Skeletal muscle tissue (tissue), 4 donors: Measurements from ENCODE around the gene ROBO1. TPM values are rescaled to one million over a fixed set of nuclear protein-coding genes. Genes with fewer than 3 reads are reported as not detected.
"Not testable (repeated sequence)": the region's sequence is repeated elsewhere in the genome, so short reads cannot be mapped to it uniquely, and the experiment has no call there.

ENCODE experiments used
- H3K27ac ChIP-seq: one replicate; pipeline ENCODE4 v1.7.0; 2013; ENCODE audit warnings: mild to moderate bottlenecking, low read depth, low read length, inconsistent platforms
- H3K27me3 ChIP-seq, 3 donors: one replicate each; pipeline ENCODE4 v1.7.0; 2013; ENCODE audit warnings: low read length in 3 of 3; ENCODE audit not compliant: control insufficient read depth in 3 of 3, insufficient read depth in 3 of 3
- H3K36me3 ChIP-seq, 3 donors: one replicate each; pipeline ENCODE4 v1.7.0; 2013; ENCODE audit warnings: low read length in 3 of 3; ENCODE audit not compliant: control insufficient read depth in 3 of 3, insufficient read depth in 3 of 3
- H3K4me1 ChIP-seq, 3 donors: one replicate each; pipeline ENCODE4 v1.7.0; 2013; ENCODE audit warnings: low read length in 3 of 3, mild to moderate bottlenecking in 3 of 3; ENCODE audit not compliant: control insufficient read depth in 3 of 3, insufficient read depth in 3 of 3
- H3K4me3 ChIP-seq, 3 donors: one replicate each; pipeline ENCODE4 v1.7.0; 2013; ENCODE audit warnings: low read length in 3 of 3
- H3K9ac ChIP-seq, 3 donors: one replicate each; pipeline ENCODE4 v1.7.0; 2013; ENCODE audit warnings: low read length in 3 of 3, mild to moderate bottlenecking in 3 of 3, moderate library complexity in 2 of 3, low read depth in 1 of 3
- H3K9me3 ChIP-seq, 3 donors: one replicate each; pipeline ENCODE4 v1.7.0; 2013; ENCODE audit warnings: low read length in 3 of 3; ENCODE audit not compliant: control insufficient read depth in 3 of 3
- total RNA-seq: library from RNA; depleted of rRNA; stranded (reverse); fragments of >200 nt; gene quantifications from one replicate; pipeline ENCODE4 v1.2.3, GENCODE V29; 2014
- donor health status: Osteomylitis.

The ROBO1 gene
- total RNA-seq, 1 donor from 2014 or later = 20.4 TPM

- Histone ChIP-seq H3K27me3 (no peaks in the 10 kb centered on the region), H3K4me3 (no peak overlapping the region), H3K4me1 (no peaks in the 10 kb centered on the region), H3K9ac (no peak overlapping the region), H3K27ac (no peak overlapping the region), H3K9me3 (no peaks in the 10 kb centered on the region), H3K36me3 (no peaks in the 10 kb centered on the region)
These were observed 1001.9 kb downstream of the ROBO1 start for GRCh38 chr3:78765671-78766485.

- no peak overlapping the region for H3K4me3 ChIP-seq
- no peaks in the 10 kb centered on the region for H3K9me3 ChIP-seq
- no peaks in the 10 kb centered on the region for H3K36me3 ChIP-seq
- H3K9ac ChIP-seq = no peak overlapping the region
- H3K4me1 ChIP-seq = no peaks in the 10 kb centered on the region
- H3K27me3 ChIP-seq = no peaks in the 10 kb centered on the region
- no peak overlapping the region for H3K27ac ChIP-seq
These were observed 1003.2 kb downstream of the ROBO1 start for GRCh38 chr3:78764634-78765033.

- Histone ChIP-seq H3K4me3 (no peak overlapping the region), H3K27ac (no peak overlapping the region), H3K36me3 (no peaks in the 10 kb centered on the region), H3K9ac (no peak overlapping the region), H3K4me1 (no peaks in the 10 kb centered on the region), H3K9me3 (no peaks in the 10 kb centered on the region), H3K27me3 (no peaks in the 10 kb centered on the region)
These were observed 1005.7 kb downstream of the ROBO1 start for GRCh38 chr3:78762121-78762520.

- Histone ChIP-seq H3K9ac (no peak overlapping the region), H3K9me3 (no peaks in the 10 kb centered on the region), H3K36me3 (no peaks in the 10 kb centered on the region), H3K4me3 (no peak overlapping the region), H3K27ac (no peak overlapping the region), H3K27me3 (no peaks in the 10 kb centered on the region), H3K4me1 (no peaks in the 10 kb centered on the region)
These were observed 1006.7 kb downstream of the ROBO1 start for GRCh38 chr3:78761126-78761525.

GRCh38 chr3:78757731-78758130 is 1010.1 kb downstream of the ROBO1 start:
- no peaks in the 10 kb centered on the region for H3K36me3 ChIP-seq
- no peak overlapping the region for H3K4me3 ChIP-seq
- no peak overlapping the region for H3K9ac ChIP-seq
- no peaks in the 10 kb centered on the region for H3K9me3 ChIP-seq
- no peaks in the 10 kb centered on the region for H3K27me3 ChIP-seq
- no peak overlapping the region for H3K27ac ChIP-seq
- H3K4me1 ChIP-seq = peaks cover 0 to 2% (median 0%) of the 10 kb centered on the region in 3 donors

GRCh38 chr3:78754066-78754743 is 1013.6 kb downstream of the ROBO1 start:
- H3K27ac ChIP-seq = no peak overlapping the region
- H3K4me1 ChIP-seq = peaks cover 0 to 2% (median 0%) of the 10 kb centered on the region in 3 donors
- H3K36me3 ChIP-seq = no peaks in the 10 kb centered on the region
- H3K9me3 ChIP-seq = no peaks in the 10 kb centered on the region
- H3K9ac ChIP-seq = no peak overlapping the region
- no peaks in the 10 kb centered on the region for H3K27me3 ChIP-seq
- H3K4me3 ChIP-seq = no peak overlapping the region

GRCh38 chr3:78751266-78751665 is 1016.5 kb downstream of the ROBO1 start:
- H3K9ac ChIP-seq = no peak overlapping the region
- no peak overlapping the region for H3K4me3 ChIP-seq
- no peaks in the 10 kb centered on the region for H3K36me3 ChIP-seq
- no peaks in the 10 kb centered on the region for H3K9me3 ChIP-seq
- no peaks in the 10 kb centered on the region for H3K27me3 ChIP-seq
- H3K27ac ChIP-seq = no peak overlapping the region
- peaks cover 0 to 2% (median 0%) of the 10 kb centered on the region in 3 donors for H3K4me1 ChIP-seq

- H3K9ac ChIP-seq, H3K4me3 ChIP-seq, H3K27me3 ChIP-seq, H3K9me3 ChIP-seq, H3K27ac ChIP-seq, H3K4me1 ChIP-seq, H3K36me3 ChIP-seq: not testable (repeated sequence)
These were observed 1017.5 kb downstream of the ROBO1 start for GRCh38 chr3:78750291-78750690.

GRCh38 chr3:78749056-78749455 is 1018.7 kb downstream of the ROBO1 start:
- peaks cover 0 to under 1% (median 0%) of the 10 kb centered on the region in 3 donors for H3K4me1 ChIP-seq
- H3K27me3 ChIP-seq = no peaks in the 10 kb centered on the region
- no peak overlapping the region for H3K27ac ChIP-seq
- H3K36me3 ChIP-seq = no peaks in the 10 kb centered on the region
- H3K9ac ChIP-seq = no peak overlapping the region
- H3K4me3 ChIP-seq = no peak overlapping the region
- no peaks in the 10 kb centered on the region for H3K9me3 ChIP-seq

GRCh38 chr3:78745847-78746246 is 1022.0 kb downstream of the ROBO1 start:
- Histone ChIP-seq H3K27me3 (no peaks in the 10 kb centered on the region), H3K4me1 (no peaks in the 10 kb centered on the region), H3K9ac (no peak overlapping the region), H3K9me3 (no peaks in the 10 kb centered on the region), H3K4me3 (no peak overlapping the region), H3K36me3 (no peaks in the 10 kb centered on the region), H3K27ac (no peak overlapping the region)
